ENCODE measurements around the gene ITGAE.

ITGAE gene

DNA sequence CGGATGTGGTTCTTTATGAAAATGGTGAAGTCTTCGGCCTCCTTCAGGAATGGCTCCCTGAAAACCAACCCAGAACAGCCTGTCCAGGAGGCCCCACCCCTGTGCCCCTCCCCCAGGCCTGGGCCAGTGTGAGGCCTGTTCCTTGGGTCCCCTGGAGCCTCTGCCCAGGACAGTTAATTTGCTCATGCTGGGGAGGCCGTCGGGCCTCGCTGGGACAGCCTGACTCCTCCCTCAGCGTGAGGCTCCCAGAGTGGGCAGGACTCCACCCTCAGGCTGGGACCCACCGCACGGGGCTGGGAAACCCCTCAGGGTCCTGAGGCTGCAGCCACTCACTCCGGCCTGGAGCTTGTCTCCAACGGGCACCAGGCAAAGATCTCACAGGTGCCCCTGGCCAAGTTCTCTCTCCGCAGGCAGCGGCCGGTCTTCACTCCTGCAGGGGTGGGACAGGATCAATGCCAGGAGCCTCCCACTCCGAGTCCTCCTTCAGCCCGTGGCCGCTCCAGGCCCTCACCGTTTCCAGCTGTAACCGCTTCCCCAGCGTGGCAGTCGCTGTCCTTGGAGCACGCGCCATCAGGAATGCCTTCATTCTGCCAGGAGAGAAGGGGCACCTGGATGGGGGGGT lies 110.8 kb downstream of the ITGAE start:
- DNase-seq = no peak

DNA sequence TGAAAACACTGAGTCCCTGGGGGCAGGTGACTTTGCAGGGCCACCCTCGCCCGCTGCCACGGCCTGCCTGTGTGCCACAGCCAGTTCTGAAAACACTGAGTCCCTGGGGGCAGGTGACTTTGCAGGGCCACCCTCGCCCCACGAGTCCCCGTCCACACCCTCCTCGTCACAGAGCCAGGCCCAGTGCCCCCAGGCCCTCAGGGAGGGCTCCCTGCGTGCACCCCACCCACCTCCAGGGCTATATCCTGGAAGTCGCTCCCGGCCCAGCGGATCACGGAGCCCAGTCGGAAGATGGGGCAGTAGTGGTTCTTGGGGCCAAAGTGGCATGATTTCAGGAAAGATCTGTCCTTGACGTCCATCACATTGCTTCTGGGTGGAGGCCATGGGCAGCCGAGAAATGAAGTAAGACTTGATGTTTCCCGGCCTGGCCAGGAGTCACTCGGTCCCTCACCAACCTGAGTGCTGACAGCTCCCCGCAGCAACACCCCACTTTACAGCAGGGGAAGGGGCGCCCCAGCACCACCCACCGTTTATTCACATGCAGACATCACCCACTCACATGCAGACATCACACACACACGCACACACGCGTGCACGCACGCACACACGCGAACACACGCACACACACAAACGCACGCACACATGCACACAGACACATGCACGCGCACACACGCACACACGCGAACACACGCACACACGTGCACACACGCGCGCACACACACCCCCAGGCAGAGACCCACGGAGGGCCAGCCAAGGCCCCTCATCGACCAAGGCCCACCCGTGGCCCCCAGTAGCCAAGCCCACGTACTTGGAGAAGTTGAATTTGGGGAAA lies 111.5 kb downstream of the ITGAE start:
- DNase-seq = no peak

DNA sequence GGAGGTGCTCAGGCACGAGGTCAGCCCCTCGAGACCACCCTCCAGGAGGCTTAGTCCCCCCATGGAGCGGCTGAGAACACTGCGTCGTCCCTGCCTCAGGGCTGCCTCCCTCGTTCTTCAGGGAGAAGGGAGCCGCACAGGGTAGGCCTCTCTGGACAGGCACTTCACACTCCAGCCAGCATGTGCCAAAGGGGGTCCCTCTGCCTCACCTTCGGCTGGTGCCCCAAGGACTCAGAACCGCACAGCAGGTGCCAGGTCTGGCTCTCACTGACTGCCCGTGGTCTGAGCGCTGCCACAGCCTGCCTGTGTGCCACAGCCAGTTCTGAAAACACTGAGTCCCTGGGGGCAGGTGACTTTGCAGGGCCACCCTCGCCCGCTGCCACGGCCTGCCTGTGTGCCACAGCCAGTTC lies 112.1 kb downstream of the ITGAE start:
- no peak for DNase-seq

DNA sequence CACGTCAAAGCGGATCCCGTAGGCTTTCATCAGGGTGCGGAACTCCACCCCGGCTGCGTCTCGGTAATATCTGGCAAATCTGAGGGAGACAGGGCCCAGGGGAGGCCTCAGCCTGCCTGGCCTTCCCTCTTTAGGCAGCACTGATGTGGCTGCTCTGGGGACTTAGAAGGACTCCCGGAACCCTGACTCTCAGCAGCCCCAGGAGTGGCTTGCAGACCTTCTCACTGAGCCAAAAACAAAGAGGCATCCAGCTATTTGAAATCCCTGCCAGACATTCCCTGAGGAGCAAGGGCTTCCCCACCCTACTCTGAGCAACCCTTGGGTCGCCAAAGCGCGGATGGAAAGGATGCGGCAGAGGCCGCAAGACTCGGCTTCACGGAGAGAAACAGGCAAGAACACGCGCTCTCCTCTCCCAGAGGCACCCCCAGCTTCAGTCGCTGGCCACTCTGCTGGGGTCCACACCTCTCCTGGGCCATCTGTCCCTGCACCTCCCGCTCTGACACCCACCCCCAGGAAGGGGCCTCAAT lies 112.9 kb downstream of the ITGAE start:
- no peak for DNase-seq

DNA sequence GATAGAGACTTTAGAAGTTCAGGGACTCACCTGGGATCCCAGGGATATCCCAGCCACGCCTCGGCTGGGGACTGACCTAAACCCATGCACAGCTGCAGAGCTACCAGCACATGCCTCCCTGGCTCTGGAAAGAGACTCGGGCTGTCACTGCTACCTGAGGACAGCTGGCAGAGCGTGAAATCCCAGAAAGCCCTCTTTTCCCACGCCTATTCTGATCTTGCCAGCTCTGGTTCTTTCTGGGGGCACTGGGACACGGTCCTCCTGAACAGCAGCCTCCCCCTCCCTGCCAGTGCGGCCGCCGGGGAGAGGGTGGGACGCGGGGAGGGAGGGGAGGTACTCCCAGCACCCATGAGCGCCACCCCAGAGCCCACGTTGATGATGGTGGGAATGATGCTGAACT lies 115.8 kb downstream of the ITGAE start:
- no peak for DNase-seq

DNA sequence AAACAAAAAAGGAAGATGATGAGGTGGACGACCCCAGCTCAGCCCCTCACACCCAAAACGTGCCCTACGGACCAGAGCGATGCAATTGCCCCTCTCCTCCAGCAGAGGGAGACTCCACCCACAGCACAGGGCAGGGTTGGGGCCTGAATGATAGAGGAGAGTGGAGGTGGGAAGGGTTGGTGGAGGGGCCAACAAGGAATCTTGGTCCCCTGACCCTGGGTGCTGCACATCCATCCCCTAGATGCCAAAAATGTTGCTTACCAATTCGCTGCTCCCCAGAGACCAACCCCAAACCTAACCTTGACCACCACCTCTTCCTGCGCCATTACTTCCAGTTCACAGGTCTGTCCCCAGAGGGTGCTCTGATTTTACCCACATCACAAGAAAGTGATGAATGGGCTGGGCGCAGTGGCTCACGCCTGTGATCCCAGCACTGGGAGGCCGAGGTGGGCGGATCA lies 117.9 kb downstream of the ITGAE start:
- DNase-seq = peak; percentile 74

DNA sequence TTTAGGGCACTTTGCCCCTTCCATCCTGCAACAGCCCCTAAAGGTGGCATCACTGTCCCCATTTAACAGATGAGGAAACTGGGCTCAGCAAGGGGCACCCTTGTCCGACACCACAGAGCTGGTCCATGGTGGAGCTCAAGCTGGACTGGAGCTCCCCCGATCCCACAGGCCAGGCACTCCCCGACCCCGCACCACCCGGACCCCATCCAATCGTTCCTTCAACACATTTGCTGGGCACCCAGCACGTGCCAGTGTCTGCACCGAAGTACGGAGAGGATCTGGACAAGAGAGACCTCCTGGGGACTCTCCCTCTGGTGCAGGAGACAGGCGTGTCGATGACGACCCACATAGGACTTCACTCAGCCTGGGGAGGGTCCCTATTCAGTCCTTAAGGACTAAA lies 119.0 kb downstream of the ITGAE start:
- no peak for DNase-seq

DNA sequence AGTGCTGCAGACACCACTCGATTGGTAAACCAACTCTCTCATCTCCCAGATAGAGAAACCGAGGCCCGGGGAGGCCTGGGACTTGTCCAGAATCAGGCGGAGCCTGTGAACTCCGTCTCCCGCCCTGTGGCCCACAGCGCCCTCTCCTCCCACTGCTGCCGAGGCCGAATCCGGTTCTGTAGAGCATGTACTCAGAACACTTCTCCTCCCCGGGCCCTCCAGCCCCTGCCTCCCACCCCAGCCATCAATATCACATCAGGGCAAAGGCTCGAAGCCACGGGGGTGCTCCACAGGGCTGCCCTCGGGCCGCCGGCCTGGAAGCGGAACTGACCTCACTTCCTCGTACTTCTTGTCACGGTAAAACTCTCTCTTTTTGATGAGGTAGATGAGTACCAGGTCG lies 119.4 kb downstream of the ITGAE start:
- no peak for DNase-seq

DNA sequence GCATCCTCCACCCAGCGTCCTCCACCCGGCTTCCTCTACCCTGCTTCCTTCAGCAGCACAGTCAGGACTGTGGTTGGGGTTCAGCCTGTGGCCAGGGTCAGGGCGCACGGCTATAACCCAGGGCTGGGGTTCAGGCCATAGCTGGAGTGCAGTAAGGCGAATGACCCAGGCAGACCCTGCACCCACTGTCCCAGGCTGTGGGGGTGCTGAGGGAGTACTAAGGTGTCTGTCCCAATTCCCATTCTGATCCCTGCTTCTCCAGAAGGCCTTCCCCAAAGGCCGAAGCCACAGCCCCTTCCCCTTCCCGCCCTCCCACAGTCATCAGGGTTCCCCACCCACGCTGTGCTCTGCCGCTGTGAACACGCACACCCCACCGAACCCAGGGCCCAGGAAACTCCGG lies 119.9 kb downstream of the ITGAE start:
- DNase-seq = no peak

DNA sequence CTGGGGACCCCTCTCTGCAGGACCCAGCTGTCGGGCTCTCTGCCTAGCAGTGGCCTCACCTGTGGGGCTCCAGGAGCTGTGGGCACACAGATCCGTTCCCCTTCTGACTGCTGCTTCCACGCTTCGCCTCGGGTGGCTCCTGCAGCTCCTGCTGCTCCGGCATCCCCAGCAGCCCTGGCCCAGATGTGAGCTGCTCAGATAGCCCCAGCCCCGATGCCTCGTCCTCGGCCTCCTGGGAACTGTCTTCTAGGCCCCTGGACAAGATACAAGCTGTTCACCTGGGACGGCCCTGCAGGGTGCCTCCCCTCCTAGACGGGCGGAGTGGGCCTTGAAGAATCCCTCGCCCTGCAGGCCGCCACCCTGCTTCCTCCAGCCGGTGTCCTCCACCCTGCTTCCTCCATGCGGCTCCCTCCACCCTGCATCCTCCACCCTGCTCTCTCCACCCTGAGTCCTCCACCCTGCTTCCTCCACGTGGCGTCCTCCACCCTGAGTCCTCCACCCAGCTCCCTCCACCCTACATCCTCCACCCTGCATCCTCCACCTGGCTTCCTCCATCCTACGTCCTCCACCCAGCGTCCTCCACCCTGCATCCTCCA lies 121.4 kb downstream of the ITGAE start:
- no peak for DNase-seq

DNA sequence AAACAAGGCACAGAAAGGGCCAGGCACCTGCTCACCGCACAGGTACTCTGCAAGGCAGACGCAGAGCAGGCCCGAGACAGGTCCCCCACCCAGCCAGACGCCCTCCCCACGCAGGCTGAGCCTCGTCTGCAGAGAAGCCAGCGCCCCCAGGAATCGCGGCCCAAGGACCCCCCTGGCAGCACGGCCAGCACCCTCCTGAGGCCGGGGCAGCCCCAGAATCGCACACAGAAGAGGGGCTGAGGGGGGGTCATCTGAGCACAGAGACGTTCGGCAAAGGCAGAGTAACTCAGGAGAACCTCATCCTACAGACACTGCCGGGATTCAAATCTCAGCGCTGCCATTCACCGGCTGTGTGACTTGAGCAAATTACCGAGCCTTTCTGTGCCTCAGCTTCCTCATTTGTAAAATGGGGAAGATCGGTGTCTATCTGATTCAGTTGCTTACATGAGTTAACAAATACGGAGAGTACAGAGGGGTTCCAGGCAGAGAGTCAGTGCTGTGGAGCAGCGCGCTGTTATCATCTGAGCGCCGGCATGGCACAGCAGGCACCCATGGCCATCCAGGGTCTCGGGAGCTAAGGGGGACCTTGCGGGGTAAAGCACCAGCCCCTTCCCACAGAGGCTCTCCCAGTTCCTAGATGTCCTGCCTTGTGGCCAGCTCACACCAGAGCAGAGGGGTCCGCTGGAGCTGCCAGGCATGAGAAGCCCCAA lies 122.0 kb downstream of the ITGAE start:
- DNase-seq = no peak

DNA sequence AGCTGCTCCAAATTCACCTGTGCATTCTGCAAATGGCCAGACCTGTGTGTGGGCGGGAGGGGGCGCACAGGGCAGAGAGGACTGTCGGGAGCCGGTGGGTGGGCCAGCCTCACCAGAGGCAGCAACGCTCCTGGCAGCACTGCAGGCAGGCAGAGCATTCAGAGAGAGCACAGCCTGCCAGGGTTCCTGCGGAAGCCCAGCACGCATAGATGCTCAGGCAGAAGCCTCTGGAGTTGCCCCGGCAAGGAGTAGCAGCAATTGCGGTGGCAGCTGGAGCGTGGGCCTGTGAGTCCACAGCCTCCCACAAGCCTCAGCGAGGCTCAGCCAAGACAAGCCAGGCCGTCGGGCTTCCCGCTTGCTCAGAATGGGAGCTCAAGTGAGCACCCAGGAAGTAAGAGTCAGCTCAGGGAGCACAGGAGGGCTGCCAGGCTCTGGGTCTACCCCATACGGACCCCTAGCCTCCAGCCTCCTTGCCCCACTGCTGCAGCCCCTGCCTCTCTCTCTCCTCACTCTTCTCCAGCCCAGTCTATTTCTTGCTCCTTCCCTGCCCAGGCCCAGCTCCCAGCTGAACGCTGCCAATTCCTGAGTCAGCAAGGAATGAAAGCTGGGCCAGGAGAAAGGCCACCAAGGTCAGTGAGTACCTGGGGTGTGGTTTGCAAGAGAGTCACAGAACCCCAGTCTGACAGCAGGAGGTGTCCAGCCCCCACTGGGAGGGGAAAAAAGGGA lies 122.7 kb downstream of the ITGAE start:
- DNase-seq = no peak

DNA sequence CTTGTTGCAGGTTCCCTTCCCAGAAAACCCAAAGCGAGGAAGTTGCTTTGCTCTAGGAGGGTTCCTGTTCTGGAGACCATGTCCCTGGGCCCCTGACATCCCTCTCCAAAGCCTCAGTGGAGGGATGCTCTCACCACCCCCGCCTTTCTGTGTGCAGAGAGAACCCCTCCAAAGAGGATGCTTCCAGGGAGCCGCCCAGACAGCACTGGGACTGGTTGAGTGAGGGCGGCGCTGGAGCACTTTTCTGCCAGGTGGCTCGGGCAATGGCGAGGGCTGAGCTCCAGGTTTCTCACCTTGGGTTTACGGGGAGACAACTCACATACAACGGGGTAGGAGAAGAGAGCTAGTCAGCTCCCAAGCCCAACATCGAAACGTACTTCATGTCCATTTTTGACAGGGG lies 125.1 kb downstream of the ITGAE start:
- no peak for DNase-seq

DNA sequence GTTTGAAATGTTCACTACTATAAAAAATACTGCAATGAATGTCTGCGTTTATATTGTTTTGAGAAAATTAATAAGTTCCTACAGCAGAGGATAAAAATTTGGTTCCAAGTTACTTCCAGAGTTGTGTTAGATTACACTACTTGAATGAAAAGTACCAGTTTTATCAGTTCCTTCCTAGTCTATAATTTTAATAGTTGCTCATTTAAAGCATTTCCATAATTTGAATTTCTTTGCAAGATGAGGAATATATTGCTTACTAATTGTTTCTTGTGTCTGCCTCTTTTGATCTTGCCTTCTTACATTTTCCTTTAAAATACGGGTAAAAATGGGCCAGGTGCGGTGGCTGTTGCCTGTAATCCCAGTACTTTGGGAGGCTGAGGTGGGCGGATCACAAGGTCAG lies 128.4 kb downstream of the ITGAE start:
- no peak for DNase-seq

DNA sequence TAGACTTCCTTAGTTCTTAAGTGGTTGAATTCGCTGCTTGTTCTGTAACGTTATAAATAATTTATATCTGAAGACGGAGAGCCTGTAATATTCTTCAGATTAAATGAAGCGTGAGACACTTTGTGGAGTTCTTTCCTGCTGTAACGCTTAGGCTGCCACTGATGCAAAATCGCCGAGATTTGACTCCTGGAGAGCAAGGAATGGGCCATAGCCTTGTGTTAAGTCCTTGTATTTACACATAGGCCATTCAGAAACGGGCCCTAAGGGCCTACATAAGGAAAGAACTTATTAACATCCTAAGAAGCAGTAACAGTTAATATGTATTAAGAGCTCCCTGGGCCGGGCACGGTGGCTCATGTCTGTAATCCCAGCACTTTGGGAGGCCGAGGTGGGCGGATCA lies 131.4 kb downstream of the ITGAE start:
- DNase-seq = no peak

DNA sequence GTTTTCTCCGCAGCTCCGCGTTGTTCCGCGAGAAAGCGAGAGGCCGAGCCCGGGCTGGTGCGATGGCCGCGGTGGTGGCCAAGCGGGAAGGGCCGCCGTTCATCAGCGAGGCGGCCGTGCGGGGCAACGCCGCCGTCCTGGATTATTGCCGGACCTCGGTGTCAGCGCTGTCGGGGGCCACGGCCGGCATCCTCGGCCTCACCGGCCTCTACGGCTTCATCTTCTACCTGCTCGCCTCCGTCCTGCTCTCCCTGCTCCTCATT lies 132.0 kb downstream of the ITGAE start:
- no peak for DNase-seq

DNA sequence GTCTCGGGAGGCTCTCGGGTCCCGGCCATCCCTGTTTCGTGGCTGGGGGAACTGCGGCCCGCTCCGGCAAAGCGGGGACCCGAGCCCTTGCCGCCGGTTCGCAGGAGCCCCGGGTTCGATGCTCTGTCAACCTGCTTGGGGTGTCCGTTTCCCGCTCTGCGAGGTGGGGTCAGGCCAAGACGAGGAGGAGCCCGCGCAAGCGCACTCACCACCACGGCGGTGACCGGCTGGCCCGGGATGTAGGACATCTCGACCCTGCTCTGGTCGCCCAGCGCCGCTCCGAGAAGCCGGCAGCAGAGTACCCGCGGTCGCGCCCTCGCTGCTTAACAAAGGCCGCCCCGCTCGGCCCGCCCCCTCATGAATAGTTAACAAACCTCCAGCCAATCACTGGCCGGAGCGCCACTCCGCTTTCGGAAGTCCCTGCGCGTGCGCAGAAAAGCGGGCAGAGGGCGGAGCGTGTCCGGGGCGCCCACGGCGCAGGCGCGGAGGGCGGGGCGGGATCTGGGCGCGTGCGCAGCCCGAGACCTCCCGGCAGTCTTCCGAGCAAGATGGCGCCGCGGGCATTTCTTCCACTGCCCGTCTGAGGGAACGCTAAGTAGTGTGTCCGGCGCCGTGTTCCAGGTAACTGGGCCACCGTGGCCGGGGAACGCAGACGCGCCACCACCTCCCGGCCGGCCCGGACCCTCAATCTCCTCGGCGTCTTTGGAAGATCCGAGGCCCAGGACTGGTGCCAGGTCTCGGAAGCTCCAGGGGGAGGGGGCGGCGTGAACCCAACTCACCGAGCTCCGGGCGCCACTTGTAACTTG lies 132.5 kb downstream of the ITGAE start, which contains the start of the genes EMC6 and TAX1BP3:
Gene EMC6, plus strand, starts transcription at position 534 of the 806 bp plus-strand sequence. CDS start 335 bp downstream, outside the sequence.
Gene TAX1BP3, minus strand, starts transcription at position 300 of the 806 bp plus-strand sequence. Its CDS starts 52 bp downstream, at position 248.
- DNase-seq = peak; percentile 100

DNA sequence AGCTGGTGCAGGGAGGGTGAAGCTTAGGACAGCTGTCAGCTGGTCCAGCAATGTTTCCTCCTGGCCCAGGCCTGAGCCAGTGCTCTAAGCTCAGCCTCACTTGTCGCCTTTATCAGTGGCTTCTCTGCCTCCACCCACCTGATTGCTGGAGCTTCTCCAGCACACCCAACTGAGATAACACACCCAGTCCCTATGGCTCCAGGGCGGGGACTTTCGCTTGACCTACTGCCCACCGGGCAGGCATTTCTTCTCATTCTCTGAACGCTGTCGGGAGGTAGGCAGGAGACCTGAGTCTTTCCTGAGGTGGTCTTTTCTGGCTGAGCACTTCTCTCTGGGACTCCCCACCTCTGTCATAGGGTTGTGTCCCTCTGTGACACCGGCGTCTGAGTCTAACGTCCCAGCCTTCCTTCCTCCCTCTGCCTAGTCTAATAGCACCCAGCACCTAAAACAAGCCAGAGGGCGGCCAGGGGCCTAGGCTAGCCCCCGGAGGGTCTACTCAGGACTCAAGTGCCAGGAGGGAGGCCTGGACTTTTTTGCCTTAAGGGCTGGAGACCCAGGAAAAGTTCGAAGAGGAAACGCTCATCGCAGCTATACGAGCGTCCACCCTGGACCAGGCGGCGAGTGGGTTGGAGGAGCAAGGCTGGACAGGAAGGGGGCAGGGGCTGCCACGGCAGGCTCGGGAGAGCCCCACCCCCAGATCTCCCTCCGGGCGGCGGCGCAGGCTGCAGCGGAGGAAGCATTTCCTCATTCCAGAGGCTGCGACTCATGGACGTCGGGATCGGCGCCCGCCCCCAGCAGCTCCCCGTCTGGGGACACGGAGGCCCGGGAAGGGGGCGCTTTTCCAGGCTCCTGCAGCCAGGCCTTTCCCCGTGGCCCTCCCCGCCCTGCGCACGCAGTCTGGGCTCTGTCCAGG lies 133.4 kb downstream of the ITGAE start:
- DNase-seq = peak; percentile 19

DNA sequence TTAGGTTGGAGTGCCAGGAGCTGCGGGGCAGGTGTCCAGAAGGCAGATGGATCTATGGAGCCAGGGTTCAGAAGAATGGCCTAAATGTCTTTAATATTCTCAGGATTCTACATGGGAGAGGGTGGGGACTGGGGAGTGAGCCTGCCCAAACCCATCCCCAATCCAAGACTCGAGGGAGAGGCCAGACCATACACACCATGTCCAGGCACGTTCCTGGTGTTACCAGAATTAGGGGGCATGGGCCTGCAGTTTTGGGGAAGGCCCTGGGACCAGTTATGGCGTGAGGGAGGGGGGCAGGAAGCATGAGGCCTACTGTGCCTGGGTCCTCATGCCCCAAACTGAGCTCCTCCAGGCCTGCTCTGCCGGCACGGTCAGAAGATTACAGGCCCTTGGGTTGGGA lies 134.5 kb downstream of the ITGAE start:
- no peak for DNase-seq

DNA sequence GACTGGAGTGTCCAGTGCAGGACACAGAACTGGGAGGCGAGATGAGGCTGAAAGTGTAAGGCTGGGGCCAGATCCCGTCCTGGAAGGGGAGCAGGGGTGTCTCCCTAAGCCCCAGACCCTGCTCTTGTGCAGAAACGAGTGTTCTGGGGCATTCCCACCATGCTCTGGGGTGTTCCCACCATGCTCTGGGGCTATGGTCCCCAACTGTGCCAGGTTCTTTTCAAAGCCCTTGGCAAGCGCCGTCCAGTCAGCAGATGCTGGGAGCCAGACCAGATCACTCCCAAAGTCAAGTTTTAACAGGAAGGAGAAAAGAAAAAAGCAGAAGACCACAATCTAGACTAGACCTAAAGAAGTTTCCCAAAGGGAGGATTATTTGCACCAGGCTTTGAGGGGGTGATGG lies 135.2 kb downstream of the ITGAE start:
- no peak for DNase-seq

Data from activated CD4-positive, alpha-beta T cell treated with anti-CD3 and anti-CD28 coated beads, Interleukin-2, Interleukin-6, amounts not matched to agents 100 ng/mL and 50 ng/mL, durations not matched to agents 16 hours and 8 hours (primary cell).